NCI-H2107 treated with DMSO at 0.1 percent for 48 hours (cell line): ENCODE data around the gene GRAMD2B.

ENCODE experiments used
- DNase-seq: peaks from one replicate; lab custom pipeline; 2025; ENCODE audit not compliant: unreplicated experiment; lab: John Stamatoyannopoulos, UW

GRAMD2B gene

DNA sequence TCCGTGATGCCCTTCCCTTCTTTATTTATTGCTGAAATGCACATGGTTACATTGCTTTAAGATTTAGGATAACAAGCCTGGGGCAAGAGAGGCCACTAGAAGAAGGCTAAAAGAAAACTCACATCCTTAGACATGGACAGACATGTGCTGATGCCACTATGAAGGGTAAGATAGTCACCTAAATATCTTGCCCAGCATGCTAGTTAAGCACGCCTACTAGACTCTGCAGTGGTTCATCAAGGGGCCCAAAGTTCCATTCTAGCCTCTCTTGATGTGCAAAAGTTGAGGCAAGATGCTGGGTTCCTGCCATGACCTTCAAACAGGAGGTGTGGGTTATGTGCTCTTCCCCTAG, 49.3 kb downstream of the GRAMD2B start:
- DNase-seq: no peak

DNA sequence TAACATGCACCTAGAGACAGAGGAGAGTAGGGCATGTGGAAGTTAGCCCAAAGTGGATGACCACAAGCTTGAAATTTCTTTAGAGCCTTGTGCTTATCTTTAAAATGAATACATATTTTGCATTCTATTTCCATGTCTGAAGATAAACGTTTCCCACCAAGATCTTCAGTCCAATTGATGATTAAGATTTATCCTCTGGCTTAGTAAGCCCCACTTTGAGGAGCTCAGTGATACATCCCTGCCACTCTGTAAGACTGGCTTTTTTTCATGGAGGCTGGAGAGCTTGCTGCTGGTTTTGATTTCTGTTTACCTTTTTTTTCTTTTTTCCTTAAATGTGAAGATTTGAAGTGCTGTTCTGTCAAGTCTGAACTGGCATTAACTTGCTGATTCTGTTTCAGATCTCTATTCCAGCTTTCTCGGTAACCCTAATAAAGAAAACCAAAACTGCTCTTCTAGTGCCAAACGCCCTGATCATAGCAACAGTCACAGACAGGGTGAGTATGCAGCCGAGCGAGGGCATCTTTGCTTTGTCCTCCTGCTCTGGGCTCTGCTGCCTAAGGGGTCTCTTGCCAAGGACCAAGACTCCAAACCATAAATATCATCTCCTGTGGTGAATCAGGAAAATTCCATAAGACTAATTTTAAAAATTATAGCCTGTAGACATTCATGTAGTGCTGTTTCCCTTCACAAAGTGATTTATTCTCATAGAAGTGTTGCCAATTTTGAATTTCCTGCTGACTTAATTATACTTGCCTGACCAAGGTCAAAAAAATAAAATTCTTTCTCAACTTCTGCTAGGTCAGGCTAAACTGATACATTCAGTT, 54.3 kb downstream of the GRAMD2B start:
- DNase-seq: no peak

DNA sequence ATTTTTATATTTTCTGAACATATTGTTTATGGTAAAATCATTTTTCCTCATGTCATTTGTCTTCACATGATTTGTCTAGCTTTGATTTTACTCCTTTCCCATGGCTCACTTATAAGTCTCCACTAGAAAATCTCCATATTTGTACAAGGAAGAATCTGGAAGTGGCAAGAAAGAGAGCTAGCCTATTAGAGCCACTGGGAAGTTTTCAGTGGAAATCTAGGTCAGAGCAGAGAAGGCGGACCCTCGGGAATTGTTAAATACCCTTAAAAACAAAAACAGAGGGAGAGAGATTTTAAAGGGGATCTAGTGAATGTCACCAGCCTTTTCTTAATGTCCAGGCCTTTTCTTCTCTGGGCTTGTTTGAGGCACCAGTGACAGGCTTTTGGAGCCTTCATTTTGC, 56.6 kb downstream of the GRAMD2B start:
- no peak for DNase-seq

DNA sequence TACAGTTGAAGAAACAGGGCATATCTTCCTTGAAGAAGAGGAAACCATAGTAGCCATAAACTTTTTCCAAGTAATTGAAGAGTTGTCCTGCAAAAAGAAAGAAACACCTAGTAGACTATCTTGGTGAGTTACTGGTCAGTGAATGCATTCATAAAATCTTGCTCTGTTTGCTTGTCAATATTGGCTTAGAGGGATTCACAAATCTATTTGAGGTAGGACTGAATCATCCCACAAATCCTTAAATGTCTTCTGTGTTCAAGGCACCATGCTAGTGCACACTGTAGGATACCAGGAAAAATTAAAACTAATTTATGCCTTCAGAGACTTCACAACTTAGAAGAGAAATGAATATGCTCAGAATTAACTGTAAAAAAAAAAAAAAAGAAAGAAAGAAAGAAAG, 57.6 kb downstream of the GRAMD2B start:
- no peak for DNase-seq

DNA sequence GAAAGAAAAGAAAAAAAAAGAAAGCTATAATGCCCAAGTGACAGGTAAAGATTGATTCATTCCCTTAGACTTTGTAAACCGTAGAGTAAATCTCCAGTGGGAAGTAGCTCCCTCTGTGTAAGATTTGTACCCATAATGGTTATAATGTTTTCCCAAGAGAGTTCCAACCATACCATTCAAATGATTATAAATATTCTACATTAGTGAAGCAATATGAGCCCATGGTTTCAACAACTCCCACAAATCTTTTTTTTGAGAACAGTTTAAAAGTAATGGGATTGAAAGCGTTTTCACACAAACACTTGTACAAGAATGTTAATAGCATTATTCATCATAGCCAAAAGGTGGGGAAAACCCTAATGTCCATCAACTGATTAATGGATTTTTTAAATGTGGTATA, 58.0 kb downstream of the GRAMD2B start:
- no peak for DNase-seq

DNA sequence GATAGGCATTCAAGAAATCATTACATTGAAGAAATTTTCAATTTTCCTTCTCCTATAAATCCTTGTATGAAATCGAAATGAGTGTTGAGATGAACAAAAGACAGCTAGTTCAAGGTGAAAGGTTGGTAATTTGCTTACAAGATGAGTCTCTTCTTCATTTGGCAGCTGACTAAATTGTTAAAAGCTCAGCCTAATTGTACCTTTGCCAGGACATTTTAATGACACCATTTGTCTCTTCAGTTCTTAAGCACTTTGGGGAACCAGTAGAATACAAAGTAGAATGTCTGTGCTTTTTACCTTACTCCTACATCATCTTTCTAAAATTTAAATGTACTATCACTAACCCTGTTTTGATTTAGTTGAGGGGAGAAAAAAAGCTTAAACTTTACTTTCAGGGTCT, 59.4 kb downstream of the GRAMD2B start:
- DNase-seq: no peak

DNA sequence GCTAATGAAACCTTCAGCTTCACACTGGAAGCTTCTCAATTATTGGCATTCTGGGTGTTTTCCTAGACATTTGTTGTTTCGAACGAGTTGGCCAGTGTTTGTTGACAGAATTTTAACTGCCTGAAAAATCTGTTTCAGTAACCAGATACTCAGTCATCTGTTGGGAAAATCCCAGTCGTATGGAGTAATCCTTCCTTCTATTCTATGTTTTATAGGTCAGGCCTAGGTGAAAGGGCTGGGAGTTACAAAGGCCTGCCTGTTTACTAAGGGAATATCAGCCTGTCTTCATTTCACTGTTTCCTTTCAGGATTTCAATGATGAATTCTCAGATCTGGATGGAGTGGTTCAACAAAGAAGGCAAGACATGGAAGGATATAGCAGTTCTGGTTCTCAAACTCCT, 59.9 kb downstream of the GRAMD2B start:
- DNase-seq: no peak

DNA sequence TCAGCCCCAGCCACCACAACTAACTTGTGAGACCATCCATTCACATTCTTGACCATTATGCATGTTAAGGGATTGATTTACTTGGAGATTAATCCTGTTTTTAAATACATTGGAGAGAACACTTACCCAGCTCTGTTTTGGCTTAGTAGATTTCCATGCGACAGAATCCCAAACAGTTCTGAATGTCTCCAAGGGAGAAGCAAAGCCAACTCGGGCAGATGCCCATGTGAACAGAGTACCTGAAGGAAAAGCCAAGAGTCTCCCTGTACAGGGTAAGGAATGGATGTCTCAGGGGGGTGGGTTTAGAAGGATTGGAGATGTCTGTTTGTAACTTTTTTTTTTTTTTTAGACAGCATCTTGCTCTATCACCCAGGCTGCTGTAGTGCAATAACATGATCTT, 61.0 kb downstream of the GRAMD2B start:
- DNase-seq: no peak

DNA sequence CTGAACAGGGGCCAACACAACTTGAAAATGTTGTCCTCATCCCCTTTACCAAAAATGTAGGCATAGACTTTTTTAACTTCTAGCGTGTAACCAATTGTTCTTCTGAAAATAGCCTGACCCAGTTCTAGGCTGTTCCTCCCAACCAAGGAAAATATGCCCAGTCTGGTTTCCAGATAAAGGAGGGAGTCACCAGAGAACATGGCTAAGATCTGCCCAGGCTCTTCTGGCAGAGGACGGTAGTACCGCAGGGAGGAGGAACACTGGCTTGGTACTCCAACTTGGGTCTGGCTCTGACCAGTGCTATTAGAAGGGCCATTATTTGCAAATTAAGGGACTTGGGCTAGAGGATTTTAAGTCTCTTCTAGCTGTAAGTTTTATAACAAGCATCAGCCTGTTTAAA, 63.1 kb downstream of the GRAMD2B start:
- no peak for DNase-seq

DNA sequence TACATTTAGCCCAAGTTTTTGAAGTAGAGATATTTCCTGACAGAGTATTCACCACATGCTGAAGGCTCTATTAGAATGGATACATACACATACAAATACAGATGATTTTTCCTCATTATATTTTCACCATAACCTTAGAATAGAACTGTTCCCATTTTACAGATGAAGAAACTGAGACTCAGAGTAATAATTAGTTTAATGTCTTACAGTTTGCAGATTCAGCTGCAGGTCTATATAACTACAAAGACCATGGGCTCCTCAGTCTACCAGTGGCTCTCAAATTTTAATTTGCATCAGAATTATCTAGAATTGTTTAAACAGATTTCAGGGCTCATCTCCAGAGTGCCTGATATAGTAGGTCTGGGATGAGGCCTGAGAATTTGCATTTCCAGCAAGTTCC, 64.4 kb downstream of the GRAMD2B start:
- no peak for DNase-seq

DNA sequence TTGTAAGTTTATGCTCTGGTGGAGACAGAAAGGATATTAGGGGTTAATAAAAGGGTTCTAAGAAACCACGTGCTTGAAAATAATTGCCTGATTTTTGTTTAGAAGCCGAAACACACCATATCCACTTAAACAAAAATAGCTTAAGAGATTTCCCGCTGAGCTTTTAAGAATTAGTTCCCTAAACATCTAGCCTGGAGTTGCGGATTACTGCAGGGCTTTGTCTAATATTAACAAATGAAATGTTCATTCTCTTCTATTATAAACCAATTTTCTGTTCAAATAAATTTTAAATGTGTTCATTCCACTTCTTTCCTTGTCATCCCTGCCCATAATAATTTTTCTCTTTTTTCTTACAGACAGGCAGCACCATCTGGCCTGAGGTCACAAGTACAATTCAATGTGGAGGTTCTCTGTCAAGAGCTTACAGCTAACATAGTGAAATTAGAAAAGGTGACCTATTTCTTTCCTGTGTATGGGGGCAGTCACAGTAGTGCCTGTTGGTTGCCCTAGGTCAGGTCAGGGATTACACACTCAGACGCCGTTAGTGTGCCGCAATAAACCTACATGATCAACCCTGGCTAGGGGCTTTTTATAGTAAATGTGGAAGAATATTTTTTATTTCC, 65.3 kb downstream of the GRAMD2B start:
- peak; percentile 1 for DNase-seq

DNA sequence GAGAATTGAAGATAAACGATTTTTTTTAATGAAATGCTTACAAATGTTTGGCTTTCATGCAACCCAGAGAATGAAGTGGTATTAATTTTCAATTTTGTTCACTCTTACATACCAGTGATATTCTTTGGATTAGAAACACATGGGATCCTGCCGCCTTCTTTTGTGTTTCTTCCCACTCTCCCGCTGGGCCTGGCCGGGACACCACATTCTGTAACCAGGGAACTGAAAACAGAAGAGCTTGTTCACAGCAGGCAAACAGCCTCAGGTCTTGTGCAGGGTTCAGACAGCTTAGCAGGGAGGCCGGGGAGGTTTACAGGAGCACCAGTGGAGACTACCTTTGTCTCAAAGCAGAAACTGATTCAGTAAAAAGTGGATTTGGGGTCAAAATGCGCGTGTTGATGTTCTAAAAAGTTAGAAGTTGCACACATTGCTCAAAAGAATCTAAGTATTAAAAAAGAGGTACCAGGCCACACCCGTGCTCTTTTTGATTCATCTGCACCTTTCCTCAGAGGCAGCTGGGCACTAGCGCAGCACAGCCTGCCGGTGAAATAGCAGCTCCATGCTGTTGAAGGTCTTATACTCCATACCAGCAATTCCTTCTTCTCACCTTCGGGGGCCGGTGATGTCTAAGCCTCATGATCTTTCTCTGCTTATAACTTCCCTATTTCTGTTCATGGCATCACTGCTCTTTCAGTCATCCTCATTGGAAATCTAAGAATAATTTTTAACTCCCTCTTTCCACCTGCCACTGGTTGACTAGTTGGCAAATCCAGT, 67.1 kb downstream of the GRAMD2B start:
- no peak for DNase-seq

DNA sequence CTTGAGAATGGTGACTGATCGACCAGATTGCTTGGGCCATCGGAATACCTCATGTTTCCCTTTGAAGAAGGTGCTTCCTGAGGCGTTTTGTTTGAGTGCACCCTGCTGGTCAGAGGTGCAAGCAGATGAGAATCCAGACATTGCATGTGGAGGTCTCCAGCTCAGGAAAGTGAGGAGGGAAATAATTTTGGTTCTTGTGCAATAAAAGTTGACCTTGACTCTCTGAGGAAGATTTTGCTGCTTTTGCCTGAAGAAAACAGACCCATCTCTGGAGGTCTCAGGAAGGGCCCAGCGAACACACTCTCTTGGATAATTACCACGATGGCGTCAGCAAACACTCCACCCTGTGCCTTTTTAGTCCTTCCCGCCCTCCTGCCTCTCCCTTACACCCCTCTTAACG, 69.7 kb downstream of the GRAMD2B start:
- DNase-seq: no peak

DNA sequence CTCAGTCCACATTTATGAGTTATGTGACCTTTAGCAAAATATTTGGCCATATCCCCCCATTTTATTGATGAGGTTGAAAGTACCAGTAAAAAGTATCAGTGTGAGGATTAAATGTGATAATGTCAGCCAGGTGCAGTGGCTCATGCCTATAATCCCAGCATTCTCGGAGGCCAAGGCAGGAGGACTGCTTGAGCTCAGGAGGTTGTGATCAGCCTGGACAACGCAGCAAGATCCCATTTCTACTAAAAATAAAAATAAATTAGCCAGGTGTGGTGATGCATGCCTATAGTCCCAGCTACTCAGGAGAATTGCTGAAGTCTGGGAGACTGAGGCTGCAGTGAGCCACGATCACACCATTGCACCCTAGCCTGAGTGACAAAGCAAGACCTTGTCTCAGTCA, 71.2 kb downstream of the GRAMD2B start:
- no peak for DNase-seq

DNA sequence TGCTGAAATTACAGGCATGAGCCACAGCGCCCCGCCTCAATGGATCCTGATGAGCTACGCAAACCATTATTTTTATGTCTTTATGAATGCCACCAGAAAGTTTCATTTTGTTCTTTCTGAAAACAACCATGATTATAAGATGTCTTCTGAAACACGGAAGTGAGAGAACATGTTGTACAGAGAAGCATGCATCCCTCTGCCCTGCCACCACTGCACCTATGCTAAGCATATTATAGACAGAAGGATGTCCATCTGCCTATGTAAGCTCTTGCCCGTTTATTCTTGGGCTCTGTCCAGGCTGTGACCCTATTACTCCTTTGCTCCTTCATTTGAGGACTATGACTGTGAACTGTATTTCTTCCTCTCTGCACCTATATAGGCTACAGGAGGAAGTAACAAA, 74.3 kb downstream of the GRAMD2B start:
- DNase-seq: no peak

DNA sequence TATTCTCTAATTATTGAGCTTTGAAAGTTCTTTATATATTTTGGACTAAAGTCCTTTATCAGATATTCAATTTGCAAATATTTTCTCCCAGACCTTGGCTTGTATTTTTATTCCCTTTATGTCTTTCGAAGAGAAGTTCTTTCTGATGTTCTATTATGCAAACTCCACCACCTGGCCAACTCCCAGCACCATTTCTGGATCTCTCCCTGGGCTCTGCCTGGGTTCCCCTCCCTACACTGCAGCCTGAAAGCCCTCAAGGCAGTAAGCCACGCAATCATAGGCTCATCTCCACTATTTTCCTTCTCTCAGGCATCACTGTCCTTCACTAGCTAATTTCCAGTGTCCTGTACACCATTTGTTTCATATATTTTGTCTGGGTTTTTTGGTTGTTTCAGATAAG, 76.1 kb downstream of the GRAMD2B start:
- DNase-seq: no peak

DNA sequence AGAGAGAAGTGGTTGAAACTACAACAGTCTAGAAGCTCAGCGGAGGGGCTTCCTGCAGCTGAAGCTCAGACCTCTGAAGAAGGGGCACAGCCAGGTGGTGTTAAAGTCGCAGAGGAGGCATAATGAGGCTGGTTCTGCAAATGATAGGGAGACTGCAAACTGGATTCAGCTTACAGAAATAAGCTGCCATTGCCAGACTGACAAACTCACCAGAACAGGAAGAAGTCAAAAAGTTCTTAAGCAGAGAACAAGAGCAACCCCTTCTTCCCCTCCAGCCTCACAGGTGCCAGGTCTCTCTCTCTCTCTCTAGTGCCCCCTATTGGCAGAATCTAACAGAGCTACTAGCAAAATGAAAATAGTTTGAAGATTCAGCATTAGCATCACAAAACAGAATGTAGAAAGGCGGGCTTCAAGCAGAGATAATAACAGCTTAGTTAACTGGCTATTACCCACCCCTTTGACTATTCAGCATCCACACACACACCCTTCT, 76.7 kb downstream of the GRAMD2B start:
- no peak for DNase-seq

DNA sequence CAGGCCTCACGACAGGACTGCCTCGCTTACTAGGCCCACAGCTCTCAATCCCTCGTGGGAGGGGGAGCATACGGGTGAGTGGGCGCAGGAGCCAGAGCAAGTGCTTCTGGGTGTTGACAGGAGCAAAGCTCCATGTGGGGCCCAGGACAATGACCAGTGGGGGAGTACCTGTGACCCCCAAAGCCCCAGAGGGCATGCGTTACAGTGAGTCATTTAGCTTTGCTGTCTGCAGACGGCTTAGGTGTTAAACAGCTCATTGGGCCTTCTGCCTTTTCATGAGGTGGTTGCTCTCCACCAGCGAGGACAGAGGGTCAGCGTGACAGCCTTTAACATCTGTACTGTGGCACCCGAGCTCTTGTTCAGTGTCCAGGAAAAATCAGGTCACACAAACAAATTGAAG, 78.2 kb downstream of the GRAMD2B start:
- no peak for DNase-seq

DNA sequence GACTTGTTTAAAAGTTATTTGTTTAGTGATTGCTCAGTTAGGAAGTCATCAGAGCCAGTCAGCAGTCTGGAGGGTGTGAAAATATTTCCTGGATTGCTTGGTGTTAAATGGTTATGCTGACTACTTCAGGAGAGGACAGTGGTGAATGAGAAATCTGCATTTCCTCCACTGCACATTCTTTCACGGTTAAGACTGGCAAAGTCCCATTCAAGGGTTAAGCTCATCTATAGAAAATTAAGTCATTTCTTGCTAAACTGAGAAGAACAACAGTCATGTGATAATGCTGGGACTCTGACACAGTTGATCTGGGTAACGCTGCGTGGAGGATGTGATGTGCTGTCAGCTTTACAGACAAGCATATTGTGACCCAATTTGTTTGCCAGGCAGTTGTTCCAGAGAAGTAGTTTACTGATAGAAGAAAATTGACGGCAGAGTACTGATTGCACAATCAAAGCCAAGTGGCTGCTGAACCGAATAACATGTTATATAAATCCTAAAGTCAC, 80.4 kb downstream of the GRAMD2B start:
- DNase-seq: no peak

DNA sequence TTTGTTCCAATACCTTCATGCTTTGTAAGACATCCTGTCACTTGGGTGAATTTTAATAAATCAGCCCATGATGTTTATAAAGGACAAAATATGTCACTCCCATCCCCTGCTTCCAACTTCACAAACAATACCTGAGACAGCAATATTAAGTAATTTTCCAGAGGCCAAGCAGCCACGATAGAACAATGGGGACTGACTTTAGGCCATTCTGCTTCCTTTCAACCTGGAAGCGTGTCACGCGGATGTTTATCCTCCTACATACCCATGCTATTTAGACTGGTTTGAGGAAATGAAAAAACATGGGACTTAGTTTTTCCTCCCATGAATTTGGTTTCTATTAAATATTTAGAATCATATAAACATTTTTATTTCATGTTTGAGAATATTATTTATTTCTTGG, 82.9 kb downstream of the GRAMD2B start:
- DNase-seq: no peak

DNA sequence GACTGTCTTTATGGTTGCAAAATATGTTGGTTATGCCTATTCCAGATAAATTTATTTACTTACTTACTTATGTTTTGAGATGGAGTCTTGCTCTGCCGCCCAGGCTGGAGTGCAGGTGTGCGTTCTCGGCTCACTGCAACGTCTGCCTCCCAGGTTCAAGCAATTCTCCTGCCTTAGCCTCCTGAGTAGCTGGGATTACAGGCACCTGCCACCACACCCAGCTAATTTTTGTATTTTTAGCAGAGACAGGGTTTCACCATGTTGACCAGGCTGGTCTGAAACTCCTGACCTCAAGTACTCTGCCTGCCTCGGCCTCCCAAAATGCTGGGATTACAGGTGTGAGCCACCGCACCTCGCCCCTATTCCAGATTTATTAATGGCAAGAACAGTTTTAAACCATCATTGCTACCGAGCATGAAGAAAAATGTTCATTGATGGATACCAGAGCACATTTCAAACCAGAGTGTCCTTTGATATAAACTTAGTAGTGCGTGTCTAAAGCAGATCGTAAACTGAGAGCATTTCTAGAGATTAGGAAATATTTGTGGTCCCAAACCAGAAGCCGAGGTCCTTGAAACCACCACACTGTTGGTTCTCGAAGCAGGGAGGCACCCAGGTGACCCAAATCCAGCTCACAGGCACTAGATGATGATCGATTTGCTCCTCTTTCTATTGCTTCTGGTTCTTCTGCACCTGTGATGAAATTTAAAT, 85.2 kb downstream of the GRAMD2B start:
- DNase-seq: no peak
